Liver (tissue), 9 donors: Measurements from ENCODE around the gene MFAP2. TPM values are rescaled to one million over a fixed set of nuclear protein-coding genes. Genes with fewer than 3 reads are reported as not detected.

Experiments
- DNase-seq: peaks from one replicate; pipeline ENCODE4 v3.0.0-alpha.2; 2017; ENCODE audit warnings: low spot score
- H3K27ac ChIP-seq, 2 donors: one replicate each; pipeline ENCODE4 v1.7.0; 2013; ENCODE audit warnings: inconsistent platforms in 2 of 2, low read length in 2 of 2, control low read depth in 1 of 2, low read depth in 1 of 2, mild to moderate bottlenecking in 1 of 2
- H3K27me3 ChIP-seq, 4 donors: one replicate each; pipeline versions ENCODE4 v1.6.1 to v1.7.0; 2013; ENCODE audit warnings: low read length in 3 of 4, inconsistent platforms in 1 of 4, mild to moderate bottlenecking in 1 of 4, moderate library complexity in 1 of 4; ENCODE audit not compliant: control insufficient read depth in 4 of 4, insufficient read depth in 4 of 4
- H3K36me3 ChIP-seq, 4 donors: one replicate each; pipeline versions ENCODE4 v1.6.1 to v1.7.0; 2013; ENCODE audit warnings: low read length in 3 of 4, mild to moderate bottlenecking in 3 of 4, low read depth in 1 of 4, moderate library complexity in 1 of 4; ENCODE audit not compliant: control insufficient read depth in 4 of 4, insufficient read depth in 3 of 4
- H3K4me1 ChIP-seq, 4 donors: one replicate each; pipeline versions ENCODE4 v1.6.1 to v1.7.0; 2013; ENCODE audit warnings: low read length in 3 of 4, mild to moderate bottlenecking in 3 of 4, moderate library complexity in 1 of 4; ENCODE audit not compliant: control insufficient read depth in 4 of 4, insufficient read depth in 4 of 4
- H3K4me3 ChIP-seq, 3 donors: one replicate each; pipeline versions ENCODE4 v1.6.1 to v1.7.0; 2013; ENCODE audit warnings: low read length in 3 of 3, control low read depth in 1 of 3, low read depth in 1 of 3, mild to moderate bottlenecking in 1 of 3
- H3K9ac ChIP-seq, 2 donors: one replicate each; pipeline ENCODE4 v1.7.0; 2013; ENCODE audit warnings: low read length in 2 of 2, mild to moderate bottlenecking in 2 of 2, moderate library complexity in 2 of 2, control low read depth in 1 of 2, low read depth in 1 of 2
- H3K9me3 ChIP-seq, 4 donors: one replicate each; pipeline versions ENCODE4 v1.6.1 to v1.7.0; 2013; ENCODE audit warnings: low read length in 3 of 4; ENCODE audit not compliant: control insufficient read depth in 4 of 4
- EGR1 ChIP-seq, 2 donors: IDR thresholded peaks; 2 replicates each; pipeline ENCODE4 v1.6.1; 2016 to 2018; ENCODE audit warnings: antibody characterized with exemption in 2 of 2, low read depth in 2 of 2
- FOXA1 ChIP-seq: IDR thresholded peaks from 2 replicates; pipeline ENCODE4 v1.6.1; 2016; ENCODE audit warnings: antibody characterized with exemption
- FOXA2 ChIP-seq: IDR thresholded peaks from 2 replicates; pipeline ENCODE4 v1.6.1; 2016; ENCODE audit warnings: antibody characterized with exemption
- GABPA ChIP-seq, 2 donors: IDR thresholded peaks in 1 of 2; conservative IDR thresholded peaks in 1 of 2; 2 replicates each; pipeline ENCODE4 v1.6.1; 2016; ENCODE audit warnings: antibody characterized with exemption in 2 of 2, mild to moderate bottlenecking in 1 of 2, moderate library complexity in 1 of 2
- HNF4A ChIP-seq, 2 donors: conservative IDR thresholded peaks; 2 replicates each; pipeline ENCODE4 v1.6.1; 2016; ENCODE audit warnings: antibody characterized with exemption in 2 of 2, mild to moderate bottlenecking in 2 of 2
- HNF4G ChIP-seq: IDR thresholded peaks from 2 replicates; pipeline ENCODE4 v1.6.1; 2016; ENCODE audit warnings: antibody characterized with exemption
- JUND ChIP-seq, 2 donors: IDR thresholded peaks; 2 replicates each; pipeline ENCODE4 v1.6.1; 2016; ENCODE audit warnings: antibody characterized with exemption in 2 of 2
- NR2F2 ChIP-seq: IDR thresholded peaks from 2 replicates; pipeline ENCODE4 v1.6.1; 2016; ENCODE audit warnings: antibody characterized with exemption
- RAD21 ChIP-seq, 2 donors: IDR thresholded peaks; 2 replicates each; pipeline ENCODE4 v1.6.1; 2016; ENCODE audit warnings: antibody characterized with exemption in 2 of 2, mild to moderate bottlenecking in 2 of 2
- RXRA ChIP-seq, 2 donors: IDR thresholded peaks; 2 replicates each; pipeline ENCODE4 v1.6.1; 2017 to 2018; ENCODE audit warnings: antibody characterized with exemption in 2 of 2, mild to moderate bottlenecking in 1 of 2
- SP1 ChIP-seq: IDR thresholded peaks from 2 replicates; pipeline ENCODE4 v1.6.1; 2018; ENCODE audit warnings: antibody characterized with exemption, mild to moderate bottlenecking
- TAF1 ChIP-seq: conservative IDR thresholded peaks from 2 replicates; pipeline ENCODE4 v1.6.1; 2016; ENCODE audit warnings: antibody characterized with exemption, mild to moderate bottlenecking
- YY1 ChIP-seq: IDR thresholded peaks from 2 replicates; pipeline ENCODE4 v1.6.1; 2016; ENCODE audit warnings: antibody characterized with exemption, mild to moderate bottlenecking
- WGBS: extraction: QIAGEN DNeasy Blood & Tissue Kit; methylation state at CpG from one replicate; pipeline ENCODE4 v1.1.7; 2013; 5-methylcytosine and 5-hydroxymethylcytosine counted together
- polyA plus RNA-seq, 2 donors: library from polyadenylated mRNA; stranded (reverse) in 1 of 2; unstranded in 1 of 2; fragments of 200-250 nt in 1 of 2; fragments of >200 nt in 1 of 2; fragmentation: Nextera tagmentation in 1 of 2; extraction: Ambion mirVana in 1 of 2; gene quantifications; one replicate each; pipeline versions ENCODE4 v1.2.1 to v1.2.3, GENCODE V29; 2013 to 2015
- total RNA-seq, 2 donors: library from RNA; depleted of rRNA; stranded (reverse); fragments of >200 nt; gene quantifications; one replicate each; pipeline ENCODE4 v1.2.3, GENCODE V29; 2014
- TF ChIP-seq, protein P1 (sequence below): fragments of 150-350 bp; IDR thresholded peaks from 2 replicates; pipeline ENCODE4 v1.5.1; 2017; ENCODE audit warnings: improper control_type of control experiment, low read depth, low read length; ENCODE audit not compliant: missing input control
- TF ChIP-seq, protein P2 (sequence below): IDR thresholded peaks from 2 replicates; pipeline ENCODE4 v1.6.1; 2016; ENCODE audit warnings: antibody characterized with exemption
- TF ChIP-seq, protein P3 (sequence below): IDR thresholded peaks from 2 replicates; pipeline ENCODE4 v1.6.1; 2016; ENCODE audit warnings: antibody characterized with exemption, mild to moderate bottlenecking
- TF ChIP-seq, protein P4 (sequence below): IDR thresholded peaks from 2 replicates; pipeline ENCODE4 v1.6.1; 2016; ENCODE audit warnings: antibody characterized with exemption
- TF ChIP-seq, protein P5 (sequence below): IDR thresholded peaks from 2 replicates; pipeline ENCODE4 v1.6.1; 2016; ENCODE audit warnings: antibody characterized with exemption
- donor health status: healthy.
- donor health status: healthy.
- donor health status: healthy.
- donor health status: healthy.
- donor health status: healthy.

Gene MFAP2
- total and polyA plus RNA-seq, 4 donors, result 0.25 to 1.4 (median 0.74) TPM

DNA sequence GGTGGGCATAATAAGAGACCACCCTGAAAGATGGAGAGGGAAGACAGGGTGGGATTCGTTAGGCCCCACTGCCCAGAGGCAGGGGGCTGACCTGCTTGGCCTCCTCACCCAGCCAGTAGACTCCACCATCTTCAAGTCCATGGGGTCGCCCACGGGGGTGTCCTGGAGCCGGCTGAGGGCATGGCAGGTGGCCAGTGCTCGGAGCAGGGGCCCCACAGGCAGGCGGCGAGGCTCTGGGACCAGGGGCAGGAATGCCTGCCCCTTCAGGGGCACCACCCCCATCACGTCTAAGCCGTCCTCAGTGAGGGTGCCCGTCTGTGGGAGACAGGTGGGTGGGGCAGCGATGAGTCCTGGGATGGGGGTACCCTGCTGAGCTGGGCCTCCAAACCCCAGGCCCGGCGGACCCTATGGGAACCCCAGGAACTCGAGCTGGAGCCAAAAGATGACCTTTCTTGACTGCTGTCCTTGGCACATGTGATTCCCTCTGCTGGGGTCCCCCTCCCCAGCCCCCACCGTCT, 13.2 kb upstream of the MFAP2 start:
- peaks cover 2 to 18% (median 5%) of the 10 kb centered on the region in 4 donors for H3K36me3 ChIP-seq
- no peak for TF ChIP-seq FOXA2
- TF ChIP-seq, protein P1, sequence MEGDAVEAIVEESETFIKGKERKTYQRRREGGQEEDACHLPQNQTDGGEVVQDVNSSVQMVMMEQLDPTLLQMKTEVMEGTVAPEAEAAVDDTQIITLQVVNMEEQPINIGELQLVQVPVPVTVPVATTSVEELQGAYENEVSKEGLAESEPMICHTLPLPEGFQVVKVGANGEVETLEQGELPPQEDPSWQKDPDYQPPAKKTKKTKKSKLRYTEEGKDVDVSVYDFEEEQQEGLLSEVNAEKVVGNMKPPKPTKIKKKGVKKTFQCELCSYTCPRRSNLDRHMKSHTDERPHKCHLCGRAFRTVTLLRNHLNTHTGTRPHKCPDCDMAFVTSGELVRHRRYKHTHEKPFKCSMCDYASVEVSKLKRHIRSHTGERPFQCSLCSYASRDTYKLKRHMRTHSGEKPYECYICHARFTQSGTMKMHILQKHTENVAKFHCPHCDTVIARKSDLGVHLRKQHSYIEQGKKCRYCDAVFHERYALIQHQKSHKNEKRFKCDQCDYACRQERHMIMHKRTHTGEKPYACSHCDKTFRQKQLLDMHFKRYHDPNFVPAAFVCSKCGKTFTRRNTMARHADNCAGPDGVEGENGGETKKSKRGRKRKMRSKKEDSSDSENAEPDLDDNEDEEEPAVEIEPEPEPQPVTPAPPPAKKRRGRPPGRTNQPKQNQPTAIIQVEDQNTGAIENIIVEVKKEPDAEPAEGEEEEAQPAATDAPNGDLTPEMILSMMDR, result no peak
- TF ChIP-seq, protein P2, sequence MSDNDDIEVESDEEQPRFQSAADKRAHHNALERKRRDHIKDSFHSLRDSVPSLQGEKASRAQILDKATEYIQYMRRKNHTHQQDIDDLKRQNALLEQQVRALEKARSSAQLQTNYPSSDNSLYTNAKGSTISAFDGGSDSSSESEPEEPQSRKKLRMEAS, result no peak
- 95% methylated on average over 15 of the region's 15 CpGs for WGBS

DNA sequence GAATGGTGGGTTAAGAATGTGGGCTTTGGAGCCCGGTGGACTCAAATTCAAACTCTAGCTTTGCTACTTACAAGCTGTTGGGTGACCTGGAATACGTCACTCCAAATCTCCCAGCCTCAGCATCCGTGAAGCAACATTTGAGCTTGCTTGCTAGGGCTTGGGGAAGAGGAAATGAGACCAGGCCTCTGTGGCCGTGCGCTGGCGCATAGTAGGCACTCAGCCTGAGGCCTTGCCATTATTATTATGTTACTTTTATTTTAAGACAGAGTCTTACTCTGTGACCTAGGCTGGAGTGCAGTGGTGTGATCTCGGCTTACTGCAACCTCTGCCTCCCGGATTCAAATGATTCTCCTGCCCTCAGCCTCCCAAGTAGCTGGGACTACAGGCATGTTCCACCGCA, 12.3 kb upstream of the MFAP2 start:
- no peaks in the 10 kb centered on the region for H3K27me3 ChIP-seq
- H3K4me1 ChIP-seq, result no peaks in the 10 kb centered on the region
- no peak overlapping the region for H3K9ac ChIP-seq
- no peak for DNase-seq
- peaks cover 2 to 23% (median 6%) of the 10 kb centered on the region in 4 donors for H3K36me3 ChIP-seq
- TF ChIP-seq, protein P1, result no peak
- TF ChIP-seq FOXA2 (no peak), GABPA (IDR thresholded peaks at IDR 0.05 in 1 of 2, conservative IDR thresholded peaks at IDR 0.05 in 1 of 2) (no peak), RAD21 (IDR thresholded peaks at IDR 0.05) (no peak), HNF4G (no peak), YY1 (no peak), FOXA1 (no peak), TAF1 (no peak), JUND (IDR thresholded peaks at IDR 0.05) (no peak), NR2F2 (no peak), RXRA (IDR thresholded peaks at IDR 0.05) (no peak), SP1 (no peak), HNF4A (conservative IDR thresholded peaks at IDR 0.05) (no peak), EGR1 (IDR thresholded peaks at IDR 0.05; ENCODE audit: low read depth in 2 of 2) (no peak)
- TF ChIP-seq, protein P3, sequence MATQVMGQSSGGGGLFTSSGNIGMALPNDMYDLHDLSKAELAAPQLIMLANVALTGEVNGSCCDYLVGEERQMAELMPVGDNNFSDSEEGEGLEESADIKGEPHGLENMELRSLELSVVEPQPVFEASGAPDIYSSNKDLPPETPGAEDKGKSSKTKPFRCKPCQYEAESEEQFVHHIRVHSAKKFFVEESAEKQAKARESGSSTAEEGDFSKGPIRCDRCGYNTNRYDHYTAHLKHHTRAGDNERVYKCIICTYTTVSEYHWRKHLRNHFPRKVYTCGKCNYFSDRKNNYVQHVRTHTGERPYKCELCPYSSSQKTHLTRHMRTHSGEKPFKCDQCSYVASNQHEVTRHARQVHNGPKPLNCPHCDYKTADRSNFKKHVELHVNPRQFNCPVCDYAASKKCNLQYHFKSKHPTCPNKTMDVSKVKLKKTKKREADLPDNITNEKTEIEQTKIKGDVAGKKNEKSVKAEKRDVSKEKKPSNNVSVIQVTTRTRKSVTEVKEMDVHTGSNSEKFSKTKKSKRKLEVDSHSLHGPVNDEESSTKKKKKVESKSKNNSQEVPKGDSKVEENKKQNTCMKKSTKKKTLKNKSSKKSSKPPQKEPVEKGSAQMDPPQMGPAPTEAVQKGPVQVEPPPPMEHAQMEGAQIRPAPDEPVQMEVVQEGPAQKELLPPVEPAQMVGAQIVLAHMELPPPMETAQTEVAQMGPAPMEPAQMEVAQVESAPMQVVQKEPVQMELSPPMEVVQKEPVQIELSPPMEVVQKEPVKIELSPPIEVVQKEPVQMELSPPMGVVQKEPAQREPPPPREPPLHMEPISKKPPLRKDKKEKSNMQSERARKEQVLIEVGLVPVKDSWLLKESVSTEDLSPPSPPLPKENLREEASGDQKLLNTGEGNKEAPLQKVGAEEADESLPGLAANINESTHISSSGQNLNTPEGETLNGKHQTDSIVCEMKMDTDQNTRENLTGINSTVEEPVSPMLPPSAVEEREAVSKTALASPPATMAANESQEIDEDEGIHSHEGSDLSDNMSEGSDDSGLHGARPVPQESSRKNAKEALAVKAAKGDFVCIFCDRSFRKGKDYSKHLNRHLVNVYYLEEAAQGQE, result no peak
- TF ChIP-seq, protein P2, result no peak
- TF ChIP-seq, protein P4, sequence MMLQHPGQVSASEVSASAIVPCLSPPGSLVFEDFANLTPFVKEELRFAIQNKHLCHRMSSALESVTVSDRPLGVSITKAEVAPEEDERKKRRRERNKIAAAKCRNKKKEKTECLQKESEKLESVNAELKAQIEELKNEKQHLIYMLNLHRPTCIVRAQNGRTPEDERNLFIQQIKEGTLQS, result no peak
- TF ChIP-seq, protein P5, sequence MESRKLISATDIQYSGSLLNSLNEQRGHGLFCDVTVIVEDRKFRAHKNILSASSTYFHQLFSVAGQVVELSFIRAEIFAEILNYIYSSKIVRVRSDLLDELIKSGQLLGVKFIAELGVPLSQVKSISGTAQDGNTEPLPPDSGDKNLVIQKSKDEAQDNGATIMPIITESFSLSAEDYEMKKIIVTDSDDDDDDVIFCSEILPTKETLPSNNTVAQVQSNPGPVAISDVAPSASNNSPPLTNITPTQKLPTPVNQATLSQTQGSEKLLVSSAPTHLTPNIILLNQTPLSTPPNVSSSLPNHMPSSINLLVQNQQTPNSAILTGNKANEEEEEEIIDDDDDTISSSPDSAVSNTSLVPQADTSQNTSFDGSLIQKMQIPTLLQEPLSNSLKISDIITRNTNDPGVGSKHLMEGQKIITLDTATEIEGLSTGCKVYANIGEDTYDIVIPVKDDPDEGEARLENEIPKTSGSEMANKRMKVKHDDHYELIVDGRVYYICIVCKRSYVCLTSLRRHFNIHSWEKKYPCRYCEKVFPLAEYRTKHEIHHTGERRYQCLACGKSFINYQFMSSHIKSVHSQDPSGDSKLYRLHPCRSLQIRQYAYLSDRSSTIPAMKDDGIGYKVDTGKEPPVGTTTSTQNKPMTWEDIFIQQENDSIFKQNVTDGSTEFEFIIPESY, result no peak
- no peak overlapping the region for H3K4me3 ChIP-seq
- WGBS, result 96% methylated on average over 9 of the region's 9 CpGs
- no peaks in the 10 kb centered on the region for H3K9me3 ChIP-seq
- no peak overlapping the region for H3K27ac ChIP-seq

More for the DNA sequence above, 13.2 kb upstream of the MFAP2 start:
- no peaks in the 10 kb centered on the region for H3K4me1 ChIP-seq
- H3K9ac ChIP-seq, result no peak overlapping the region
- no peaks in the 10 kb centered on the region for H3K27me3 ChIP-seq
- no peak overlapping the region for H3K27ac ChIP-seq
- H3K4me3 ChIP-seq, result no peak overlapping the region
- no peaks in the 10 kb centered on the region for H3K9me3 ChIP-seq
- no peak for DNase-seq
